Measurements from ENCODE around the gene GOLGA6B.

GRCh38 chr15:72616491-72617210 lies 37.8 kb upstream of the GOLGA6B start:
- TF ChIP-seq JUN (CRISPR knock-in tag; IDR thresholded peaks at IDR 0.05) (no peak), ZKSCAN1 (IDR thresholded peaks at IDR 0.05; ENCODE audit: low read length) (no peak), NR3C1 (CRISPR knock-in tag; IDR thresholded peaks at IDR 0.05) (no peak), HMGXB3 (CRISPR knock-in tag; IDR thresholded peaks at IDR 0.05; ENCODE audit: borderline replicate concordance) (no peak), ARHGAP35 (CRISPR knock-in tag; IDR thresholded peaks at IDR 0.05; ENCODE audit: borderline replicate concordance) (no peak), KAT8 (CRISPR knock-in tag; IDR thresholded peaks at IDR 0.05) (no peak), POLR2G (IDR thresholded peaks at IDR 0.05; ENCODE audit: low read depth, low read length) (no peak), CHD2 (IDR thresholded peaks at IDR 0.05; ENCODE audit: low read depth, low read length) (no peak), HDAC6 (IDR thresholded peaks at IDR 0.05; ENCODE audit: low read depth, low read length) (no peak), SRSF9 (IDR thresholded peaks at IDR 0.05; ENCODE audit: borderline replicate concordance, insufficient read depth, low read depth, low read length, poor library complexity, severe bottlenecking) (no peak), CEBPZ (IDR thresholded peaks at IDR 0.05; ENCODE audit: low read length) (no peak), MXI1 (IDR thresholded peaks at IDR 0.05; ENCODE audit: borderline replicate concordance, low read depth, low read length) (no peak)

All from HepG2 (cell line).